Jurkat, Clone E6-1 (cell line): ENCODE results near the gene LRIG1.

Experiments used
- DNase-seq: peaks from one replicate; pipeline ENCODE4 v3.0.0-alpha.2; 2011; ENCODE audit warnings: low read depth, low spot score
- H3K4me3 ChIP-seq: 2 replicates; pipeline ENCODE4 v1.5.1; 2011; ENCODE audit warnings: mild to moderate bottlenecking, low read length, control low read depth, moderate library complexity

The LRIG1 gene

DNA sequence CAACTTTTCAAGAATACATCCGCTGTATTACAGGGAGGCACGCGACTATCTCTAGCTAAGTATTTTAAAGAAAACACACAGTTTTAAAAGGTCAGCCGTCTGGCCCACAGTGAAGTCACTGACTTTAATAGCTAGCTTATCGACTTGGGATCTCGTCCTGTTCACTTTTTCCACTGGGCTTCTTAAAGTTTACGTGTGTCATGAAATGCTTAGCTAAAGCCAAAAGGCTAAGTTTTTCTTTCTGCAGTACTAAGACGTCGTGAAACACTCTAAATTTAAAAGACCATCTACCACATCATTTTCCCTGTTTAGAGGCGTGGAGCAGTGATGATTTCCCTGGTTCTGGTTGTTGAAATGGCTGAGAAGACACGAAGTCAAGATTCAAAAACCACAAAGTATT, 27.1 kb downstream of the LRIG1 start:
- DNase-seq = no peak
- no peak overlapping the region for H3K4me3 ChIP-seq

DNA sequence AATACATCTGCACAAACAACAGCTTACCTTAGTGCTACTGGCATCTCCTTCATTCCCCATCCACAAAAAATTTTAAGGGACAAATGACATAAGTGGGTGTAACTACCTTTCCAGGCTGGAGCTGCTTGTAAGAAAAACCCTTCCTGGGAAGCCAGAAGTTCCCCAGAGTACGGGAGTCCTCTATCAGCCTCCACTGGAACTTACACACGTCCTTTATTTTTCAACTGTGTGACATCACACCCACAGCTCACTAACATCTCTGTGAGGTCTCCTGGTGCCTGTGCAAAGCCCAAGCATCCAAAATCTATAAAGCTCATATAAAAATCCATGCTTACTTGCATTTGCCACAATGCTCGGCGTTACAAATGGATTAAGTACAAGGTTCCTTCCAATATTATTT, 27.6 kb downstream of the LRIG1 start:
- DNase-seq = no peak
- no peak overlapping the region for H3K4me3 ChIP-seq

DNA sequence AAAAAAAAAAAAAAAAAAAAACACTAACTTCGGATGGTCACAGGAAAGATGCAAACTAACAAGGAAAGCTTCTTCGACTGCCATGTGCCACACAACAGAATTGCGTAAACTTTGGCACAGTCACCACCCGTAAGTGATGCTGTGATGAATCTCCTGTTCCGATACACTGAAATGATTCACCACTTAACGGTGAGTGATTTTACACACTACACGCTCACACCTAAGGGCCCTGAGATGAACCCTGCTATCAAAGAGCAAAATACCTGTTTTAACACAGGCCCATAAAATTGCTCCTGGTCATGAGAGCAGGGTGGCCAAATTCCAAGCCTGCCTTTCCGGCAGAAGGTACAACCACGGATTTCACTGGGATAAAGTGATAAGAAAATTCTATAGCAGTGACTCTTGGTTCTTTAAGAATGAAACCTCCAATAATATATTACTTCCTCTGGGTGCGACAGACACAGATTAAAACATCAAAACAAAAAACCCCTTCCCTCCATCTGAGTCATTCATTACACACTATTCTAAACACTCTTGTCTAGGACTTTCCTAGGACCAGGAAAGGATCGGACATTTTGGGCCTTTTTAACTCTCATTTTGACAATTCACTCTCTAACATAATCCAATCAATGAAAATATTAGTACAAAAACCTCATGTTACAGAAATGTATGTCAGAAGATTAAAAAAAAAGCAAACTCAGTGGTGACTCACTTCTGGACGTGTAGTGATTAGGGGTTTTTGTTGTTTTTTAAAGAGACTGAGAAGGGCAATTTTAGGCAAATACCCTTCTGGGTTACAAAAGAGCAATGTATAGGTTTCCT, 28.3 kb downstream of the LRIG1 start:
- no peak overlapping the region for H3K4me3 ChIP-seq
- DNase-seq = no peak

DNA sequence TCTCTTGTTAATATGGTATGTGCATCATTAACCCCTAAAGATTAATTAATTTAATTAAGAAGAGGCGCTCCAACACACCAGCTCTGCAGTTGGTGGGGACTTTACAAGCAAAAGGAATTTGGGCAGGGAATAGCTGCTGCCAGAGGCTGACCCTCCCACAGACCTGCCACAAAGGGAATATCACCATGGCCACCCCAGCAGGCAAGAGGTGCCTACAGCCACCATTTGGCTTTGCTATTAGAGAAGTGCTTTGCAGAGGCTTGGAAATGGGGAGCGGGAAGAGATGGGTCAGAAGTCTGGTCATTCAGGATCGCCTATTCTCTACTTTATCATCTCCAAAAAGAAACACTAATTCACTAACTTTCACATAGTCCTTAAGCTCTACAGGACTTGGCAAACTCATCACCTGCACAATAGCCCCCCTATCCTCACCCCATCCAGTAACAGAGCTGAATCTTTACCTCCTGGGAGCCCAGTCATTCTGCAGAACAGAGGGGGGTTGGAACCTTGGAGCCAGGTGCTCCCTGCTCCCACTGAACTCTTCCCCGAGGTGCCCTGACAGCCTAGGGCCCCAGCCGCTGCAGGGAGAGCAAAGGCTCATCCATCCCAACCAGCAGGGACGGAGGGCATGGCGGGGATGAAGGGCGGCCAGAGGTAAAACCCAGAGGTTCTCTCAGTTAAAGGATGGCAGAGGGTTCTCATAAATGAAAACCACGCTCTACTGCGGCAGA, 29.7 kb downstream of the LRIG1 start:
- DNase-seq = no peak
- H3K4me3 ChIP-seq = no peak overlapping the region

DNA sequence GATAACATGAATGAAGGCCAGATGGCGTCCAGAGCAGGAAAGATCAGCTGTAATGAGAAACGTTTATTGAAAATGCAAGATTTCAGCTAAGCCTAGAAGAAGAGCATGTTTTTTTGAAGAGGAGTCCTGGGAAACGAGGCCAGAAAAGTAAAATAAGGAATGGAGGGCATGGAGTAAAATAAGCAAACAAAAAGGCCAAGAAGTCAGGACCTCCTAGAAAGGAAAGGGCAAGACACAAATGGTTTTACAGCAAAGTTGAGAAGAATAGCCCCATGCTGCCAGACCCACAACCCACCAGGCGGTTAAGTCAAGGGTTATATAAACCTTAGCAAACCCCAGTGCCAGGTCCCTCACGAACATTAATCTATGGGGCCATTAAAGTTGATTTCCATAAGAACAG, 30.5 kb downstream of the LRIG1 start:
- H3K4me3 ChIP-seq = no peak overlapping the region
- DNase-seq = no peak

DNA sequence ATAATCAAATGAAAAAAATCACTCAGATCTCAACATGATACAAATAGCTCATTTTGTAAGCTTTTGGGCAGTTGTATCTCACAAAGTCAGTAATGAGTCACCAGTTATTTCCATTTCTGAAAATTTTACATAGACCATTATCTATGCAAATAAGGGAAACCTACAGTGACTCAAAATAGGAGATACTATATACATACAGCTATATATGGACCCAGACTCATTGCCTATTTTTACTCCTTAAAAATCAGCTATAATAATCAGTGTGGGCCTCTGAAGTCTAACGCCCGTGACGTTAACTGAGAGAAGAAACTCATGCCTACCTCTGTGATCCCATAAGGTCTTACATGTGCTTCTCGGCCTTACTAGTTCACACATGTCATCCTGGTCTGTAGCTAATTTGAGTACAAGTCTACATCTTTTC, 31.6 kb downstream of the LRIG1 start:
- H3K4me3 ChIP-seq = no peak overlapping the region
- no peak for DNase-seq

DNA sequence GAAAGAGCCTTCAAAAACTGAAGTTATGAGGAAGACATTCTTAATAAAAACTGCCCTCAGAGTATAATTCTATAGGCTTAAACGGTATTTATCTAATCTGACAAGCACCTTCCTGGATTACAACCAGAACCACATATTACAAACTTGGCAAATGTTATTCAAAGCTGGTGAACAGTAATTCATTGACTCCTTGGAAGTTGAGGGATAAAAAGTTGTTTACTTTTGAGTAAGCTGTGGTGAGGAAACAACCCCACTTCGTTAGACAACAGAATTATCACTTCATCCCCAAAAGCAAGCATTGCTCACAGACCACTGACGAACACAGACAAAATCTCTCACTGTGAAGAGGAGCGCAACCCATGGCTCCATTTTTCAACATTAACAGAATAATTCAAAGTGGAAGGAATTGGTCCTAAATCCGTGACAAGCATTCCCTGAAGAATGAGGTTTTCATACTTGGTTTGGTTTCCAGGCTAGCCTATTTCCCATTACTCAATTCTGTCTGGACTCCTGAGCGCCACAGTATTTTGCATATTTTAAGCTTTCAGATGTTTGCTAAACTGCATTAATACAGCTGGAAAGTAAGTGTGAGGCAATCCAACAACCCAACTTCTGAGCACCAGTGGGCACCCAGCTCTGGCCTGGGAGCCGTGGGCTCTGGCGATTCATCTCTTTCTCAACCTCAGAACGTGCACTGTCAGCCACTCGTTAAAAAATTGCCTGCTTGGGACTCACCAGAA, 32.7 kb downstream of the LRIG1 start:
- no peak for DNase-seq
- no peak overlapping the region for H3K4me3 ChIP-seq

DNA sequence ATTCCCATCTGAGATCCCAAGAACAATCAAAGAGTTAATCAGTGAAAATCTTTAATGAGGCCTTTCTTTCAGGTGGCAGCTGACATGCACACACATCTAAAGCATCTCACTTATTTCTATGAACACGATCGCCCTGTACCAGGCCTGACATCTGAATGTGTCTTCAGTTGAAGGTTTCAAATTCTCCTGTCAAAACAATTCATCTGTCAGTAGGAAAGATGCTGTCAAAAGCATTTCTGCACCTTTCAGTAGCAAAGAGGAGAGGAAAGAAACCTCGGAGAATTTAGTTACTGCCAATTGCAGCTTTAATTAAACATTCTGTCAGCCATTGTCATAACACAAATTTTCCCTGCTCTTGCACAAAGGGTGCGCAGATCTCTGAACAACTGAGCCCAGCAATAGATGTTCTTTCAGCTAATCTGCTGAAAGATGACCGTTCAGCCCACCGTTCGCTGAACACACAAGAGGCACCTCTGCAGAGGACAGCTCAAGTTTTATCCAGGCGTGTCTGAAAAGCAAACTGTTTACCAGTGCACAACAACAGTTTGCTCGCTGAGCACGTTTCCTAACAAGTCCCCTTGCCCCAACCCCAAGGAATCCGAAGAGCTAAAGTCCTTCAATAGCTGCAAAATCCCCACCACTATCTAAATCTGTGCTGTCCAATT, 34.1 kb downstream of the LRIG1 start:
- no peak for DNase-seq
- H3K4me3 ChIP-seq = no peak overlapping the region

DNA sequence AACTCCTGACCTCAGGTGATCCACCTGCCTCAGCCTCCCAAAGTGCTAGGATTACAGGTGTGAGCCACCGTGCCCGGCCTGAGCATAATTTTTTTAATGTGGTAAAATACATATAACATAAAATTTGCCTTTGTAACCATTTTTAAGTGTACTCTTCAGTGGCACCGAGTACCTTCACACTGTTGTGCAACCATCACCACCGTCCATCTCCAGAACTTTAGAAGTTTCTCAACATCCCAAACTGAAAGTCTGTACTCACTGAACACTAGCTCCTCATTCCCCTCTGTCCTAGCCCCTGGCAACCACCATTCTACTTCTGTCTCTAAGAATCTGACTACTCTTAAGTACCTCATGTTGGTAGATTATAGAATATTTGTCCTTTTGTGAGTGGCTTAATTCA, 35.2 kb downstream of the LRIG1 start:
- no peak for DNase-seq

DNA sequence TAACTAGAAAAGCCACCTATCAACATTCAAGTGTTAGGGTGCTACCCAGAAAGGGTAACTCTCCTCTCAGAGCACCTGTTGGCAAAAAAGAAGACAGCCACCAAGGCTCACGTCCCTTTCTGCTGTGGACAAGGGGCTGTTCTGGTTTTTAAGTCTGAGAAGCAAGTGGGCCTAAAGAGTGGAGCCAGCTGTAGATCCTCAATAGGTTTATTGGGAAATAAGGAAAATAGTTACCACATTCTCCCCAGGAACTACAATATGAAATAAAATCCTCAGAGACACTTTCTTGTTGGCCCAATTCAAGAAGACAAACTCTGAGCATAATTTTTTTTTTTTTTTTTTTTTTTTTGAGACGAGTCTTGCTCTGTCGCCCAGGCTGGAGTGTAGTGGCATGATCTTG, 35.8 kb downstream of the LRIG1 start:
- no peak for DNase-seq
- H3K4me3 ChIP-seq = no peak overlapping the region

More for the DNA sequence above, 35.2 kb downstream of the LRIG1 start:
- no peak overlapping the region for H3K4me3 ChIP-seq

DNA sequence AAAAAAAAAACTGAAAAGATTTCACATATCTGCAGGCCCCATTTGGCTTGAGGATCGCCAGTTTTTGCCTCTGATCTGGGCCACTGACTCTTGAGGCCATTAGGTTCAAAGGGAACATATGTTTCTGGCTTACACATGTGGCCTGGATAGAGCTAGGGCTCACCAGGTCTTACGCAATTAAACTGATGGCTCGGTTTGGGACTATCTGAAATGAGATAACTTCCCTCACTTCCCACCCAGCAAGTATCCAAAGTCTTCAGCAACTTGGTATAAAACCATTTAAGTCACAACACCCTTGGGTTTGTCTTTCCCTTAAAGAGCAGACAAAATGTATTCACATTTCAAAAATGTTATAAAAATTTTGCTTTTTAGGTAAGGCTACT, 36.3 kb downstream of the LRIG1 start:
- no peak overlapping the region for H3K4me3 ChIP-seq
- no peak for DNase-seq

DNA sequence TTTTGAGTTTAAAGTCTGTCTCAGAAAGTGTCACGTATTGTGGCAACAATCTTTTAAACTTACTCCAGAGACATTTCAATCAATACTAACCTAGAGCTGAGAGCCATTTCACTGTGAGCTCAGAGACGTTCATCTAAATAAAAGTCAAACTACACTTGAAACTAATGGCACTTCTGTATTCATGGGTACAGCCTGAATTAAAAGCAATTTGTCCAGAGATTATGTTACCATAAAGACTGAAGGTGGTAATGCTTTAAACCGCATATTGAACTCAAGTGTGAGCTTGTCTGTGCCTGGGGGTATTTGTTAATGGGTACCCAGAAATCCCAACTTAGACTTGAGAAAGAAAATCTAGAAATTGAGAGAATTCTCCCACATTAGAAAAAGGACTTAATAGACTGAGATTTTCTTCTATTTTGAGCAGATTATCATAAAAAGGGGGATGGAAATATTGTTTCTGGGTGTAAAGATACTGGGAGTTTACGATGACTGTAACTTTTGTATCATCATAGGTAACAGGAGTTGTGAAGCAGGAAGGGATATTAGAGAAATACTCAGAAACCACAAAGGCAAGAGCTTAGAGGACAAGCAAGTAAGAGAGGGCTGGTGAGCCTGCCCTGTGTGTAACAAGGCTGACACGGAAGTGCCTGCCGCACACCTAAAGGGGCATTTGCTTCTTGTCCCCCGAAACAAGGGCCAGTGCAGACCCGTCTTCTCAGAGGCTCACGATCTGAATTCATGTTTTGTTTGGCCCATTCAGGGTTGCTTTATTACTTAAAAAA, 36.9 kb downstream of the LRIG1 start:
- no peak overlapping the region for H3K4me3 ChIP-seq
- no peak for DNase-seq

DNA sequence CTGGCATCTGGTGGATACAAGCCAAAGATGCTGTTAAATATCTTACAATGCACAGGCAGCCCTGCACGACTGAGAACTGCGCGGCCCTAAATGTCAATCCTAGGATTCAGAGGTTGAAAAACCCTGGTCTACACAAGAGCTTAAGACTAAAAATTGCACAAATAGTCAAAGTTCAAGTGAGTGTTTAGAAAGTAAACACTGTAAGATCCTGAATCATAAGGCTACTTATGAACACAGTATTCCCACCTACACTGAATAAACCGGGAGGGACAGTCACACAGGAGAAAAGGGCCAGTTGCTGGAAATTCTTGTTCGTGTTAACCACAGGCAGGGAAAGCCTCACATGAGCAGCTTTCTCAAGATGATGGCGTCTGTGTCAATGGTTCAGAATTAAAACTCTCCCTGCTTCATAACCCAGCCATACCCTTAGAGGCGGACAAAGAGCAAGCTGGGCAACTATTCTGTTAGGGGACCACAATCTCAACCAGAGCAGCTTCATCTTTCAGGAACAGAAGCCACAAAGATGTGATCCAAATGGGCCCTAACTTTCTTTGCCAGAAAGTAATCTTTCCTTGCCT, 37.7 kb downstream of the LRIG1 start:
- no peak for DNase-seq
- no peak overlapping the region for H3K4me3 ChIP-seq

DNA sequence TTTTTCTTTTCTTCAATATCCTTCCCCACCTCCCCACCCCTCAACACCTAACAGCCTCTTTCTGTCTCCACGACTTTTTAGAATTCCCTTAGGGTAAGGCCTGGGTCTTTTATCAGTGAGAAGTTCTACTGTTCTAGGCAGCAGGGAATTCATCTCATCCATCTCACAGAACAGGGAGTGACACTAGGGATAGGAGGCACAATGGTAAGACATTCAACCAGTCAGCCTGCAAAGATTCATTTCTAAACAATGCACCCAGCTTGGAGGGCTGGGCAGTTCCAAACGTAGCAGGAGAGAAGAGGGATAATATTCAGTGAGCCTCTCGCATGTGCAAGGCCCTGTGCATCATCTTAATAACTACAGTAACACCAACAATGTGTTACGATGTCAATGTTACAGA, 43.6 kb downstream of the LRIG1 start:
- no peak overlapping the region for H3K4me3 ChIP-seq
- no peak for DNase-seq

DNA sequence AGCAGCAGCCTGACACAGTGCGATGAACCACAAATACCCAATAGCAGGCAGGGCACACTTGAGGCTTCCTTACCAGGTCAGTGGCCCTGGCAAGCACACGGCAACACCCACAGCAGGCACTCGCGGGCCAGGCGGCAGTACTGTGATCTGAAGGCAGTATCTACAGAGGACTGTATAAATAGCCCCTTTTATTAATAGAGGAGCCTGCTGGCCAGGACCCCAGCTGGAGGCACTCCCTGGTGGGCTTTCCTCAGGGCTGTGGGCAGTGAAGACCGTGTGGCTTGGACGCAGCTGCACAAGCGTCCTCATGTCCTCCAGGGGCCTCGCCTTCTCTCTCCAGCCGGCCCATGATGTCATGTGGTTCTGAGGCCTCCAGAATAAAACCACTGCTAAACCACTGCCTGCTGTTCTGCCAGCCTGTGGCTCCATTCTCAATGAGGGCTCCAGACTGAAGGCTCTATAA, 44.1 kb downstream of the LRIG1 start:
- H3K4me3 ChIP-seq = no peak overlapping the region
- DNase-seq = no peak

DNA sequence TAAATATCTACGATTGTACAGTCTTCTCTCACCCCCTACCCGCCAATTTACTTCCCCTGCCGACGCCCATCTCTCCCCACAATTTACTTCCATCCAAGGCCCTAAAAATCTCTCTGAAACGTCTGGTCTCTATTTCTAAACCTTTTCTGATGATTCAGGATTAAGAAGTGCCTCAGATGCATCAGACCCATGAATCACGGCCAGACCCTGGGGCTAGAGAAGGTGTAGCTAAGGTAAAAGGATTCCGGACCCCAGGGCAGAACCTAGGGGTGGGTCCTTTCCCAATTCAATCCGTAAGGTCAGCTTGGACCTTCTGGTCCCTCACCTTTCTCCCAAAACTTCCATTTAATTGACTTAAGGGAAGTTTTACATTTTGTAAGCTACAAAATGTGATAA, 46.4 kb downstream of the LRIG1 start:
- no peak for DNase-seq
- no peak overlapping the region for H3K4me3 ChIP-seq

DNA sequence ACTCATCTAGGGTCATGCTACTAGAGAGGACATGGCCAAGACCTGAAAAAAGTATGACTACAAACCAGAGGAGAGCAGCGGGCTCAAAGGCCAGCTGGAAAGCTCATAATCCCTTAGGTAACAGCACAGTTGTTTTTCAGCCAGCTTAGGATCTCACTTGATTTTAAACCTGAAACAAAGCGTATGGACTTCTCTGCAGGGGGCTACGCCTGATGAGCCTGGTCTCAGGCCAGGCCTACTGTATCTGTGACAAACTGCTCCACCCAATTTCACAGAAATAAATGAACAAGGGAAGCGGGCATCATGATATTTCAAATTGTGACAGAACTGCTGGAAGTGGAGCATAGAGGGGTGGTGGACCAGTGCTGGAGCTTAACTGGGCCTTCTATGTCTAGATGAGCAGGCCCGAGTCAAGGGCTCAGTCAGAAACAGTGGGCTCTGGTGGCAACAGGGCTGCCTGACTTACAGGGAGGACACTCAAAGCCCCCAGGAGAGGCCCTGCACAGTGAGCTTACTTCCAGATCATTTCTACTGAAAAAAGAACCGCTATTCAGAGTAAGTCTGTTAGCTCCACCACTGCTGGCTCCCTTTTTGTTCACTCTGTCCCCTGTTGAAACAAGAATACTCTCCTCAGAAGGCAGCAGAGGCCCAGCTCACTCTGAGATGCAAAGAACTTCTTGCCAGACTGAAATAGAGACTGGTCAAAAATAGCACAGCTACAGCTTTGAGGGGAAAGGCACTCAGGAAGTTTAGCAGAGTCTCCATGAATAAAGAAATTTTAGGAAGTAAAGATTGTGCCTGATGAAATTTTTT, 47.0 kb downstream of the LRIG1 start:
- no peak overlapping the region for H3K4me3 ChIP-seq
- DNase-seq = no peak
